CD4-positive, alpha-beta memory T cell (primary cell): ENCODE results near the gene APOL1. TPM values are rescaled to one million over a fixed set of nuclear protein-coding genes. Genes with fewer than 3 reads are reported as not detected.
"Not testable (repeated sequence)": the region's sequence is repeated elsewhere in the genome, so short reads cannot be mapped to it uniquely, and the experiment has no call there.

ENCODE experiments used
- CTCF ChIA-PET: fragments of 350-600 bp; sonication (Branson Sonifier 250); formaldehyde crosslinking; loops from one replicate; lab custom pipeline; 2021; ENCODE audit warnings: inconsistent platforms; ENCODE audit not compliant: partially characterized antibody; lab: Charles Lee
- POLR2A ChIA-PET: fragments of 350-600 bp; sonication (Branson Sonifier 250); formaldehyde crosslinking; loops from one replicate; lab custom pipeline; 2021; ENCODE audit not compliant: partially characterized antibody; lab: Charles Lee
- DNase-seq, 5 donors: peaks; one replicate each; pipeline versions ENCODE4 v3.0.0 to v3.0.0-alpha.2; 2020 to 2022; ENCODE audit warnings: mixed read lengths in 1 of 5
- H3K27ac ChIP-seq: one replicate; pipeline ENCODE4 v1.7.0; 2013; ENCODE audit warnings: low read depth, low read length
- H3K27me3 ChIP-seq: 2 replicates; pipeline ENCODE4 v1.7.0; 2013; ENCODE audit warnings: mild to moderate bottlenecking, low read length, moderate library complexity; ENCODE audit not compliant: insufficient read depth
- H3K36me3 ChIP-seq: 2 replicates; pipeline ENCODE4 v1.7.0; 2013; ENCODE audit warnings: mild to moderate bottlenecking, low read length, moderate library complexity; ENCODE audit not compliant: insufficient read depth
- H3K4me1 ChIP-seq: 2 replicates; pipeline ENCODE4 v1.7.0; 2013; ENCODE audit warnings: mild to moderate bottlenecking, low read length, moderate library complexity; ENCODE audit not compliant: insufficient read depth
- H3K4me3 ChIP-seq, 2 donors: one replicate each; pipeline ENCODE4 v1.7.0; 2013; ENCODE audit warnings: low read length in 2 of 2, mild to moderate bottlenecking in 1 of 2
- H3K9me3 ChIP-seq, 2 donors: one replicate each; pipeline ENCODE4 v1.7.0; 2013; ENCODE audit warnings: low read length in 2 of 2, control low read depth in 1 of 2; ENCODE audit not compliant: control insufficient read depth in 1 of 2
- H3K27ac Mint-ChIP-seq, 7 donors: one replicate each; pipeline ENCODE4 v1.8.0; 2020 to 2021; ENCODE audit warnings: mixed read lengths in 7 of 7, mild to moderate bottlenecking in 6 of 7, inconsistent platforms in 3 of 7, moderate library complexity in 3 of 7
- H3K27me3 Mint-ChIP-seq, 2 donors: one replicate each; pipeline ENCODE4 v1.8.0; 2020 to 2021; ENCODE audit warnings: mixed read lengths in 2 of 2
- H3K36me3 Mint-ChIP-seq, 2 donors: one replicate each; pipeline ENCODE4 v1.8.0; 2020 to 2021; ENCODE audit warnings: mixed read lengths in 2 of 2, inconsistent platforms in 1 of 2, mild to moderate bottlenecking in 1 of 2
- H3K4me1 Mint-ChIP-seq, 4 donors: one replicate each; pipeline ENCODE4 v1.8.0; 2020 to 2021; ENCODE audit warnings: mixed read lengths in 4 of 4, mild to moderate bottlenecking in 1 of 4
- H3K4me3 Mint-ChIP-seq, 8 donors: one replicate each; pipeline ENCODE4 v1.8.0; 2020 to 2021; ENCODE audit warnings: mixed read lengths in 8 of 8, mild to moderate bottlenecking in 7 of 8, moderate library complexity in 6 of 8, inconsistent platforms in 3 of 8
- H3K9me3 Mint-ChIP-seq, 8 donors: one replicate each; pipeline ENCODE4 v1.8.0; 2020 to 2021; ENCODE audit warnings: mixed read lengths in 8 of 8, mild to moderate bottlenecking in 5 of 8, inconsistent platforms in 3 of 8, moderate library complexity in 1 of 8
- intact Hi-C: fragments of 100-400 bp; cut with micrococcal nuclease; formaldehyde crosslinking; loops from one replicate; pipeline ENCODE4 v1.15.1; 2023
- polyA plus RNA-seq, 2 donors: library from polyadenylated mRNA; unstranded; fragments of 300-500 nt; fragmentation: Illumina TruSeq; gene quantifications; one replicate each; pipeline ENCODE4 v1.2.3, GENCODE V29; 2021
- total RNA-seq, 2 experiments: library from RNA; stranded (reverse); gene quantifications; one replicate each; pipeline ENCODE4 v1.2.3, GENCODE V29; 2021

APOL1 gene
- total and polyA plus RNA-seq, 4 experiments from 2014 or later: 6.3 to 31.2 (median 26.2) TPM

DNA sequence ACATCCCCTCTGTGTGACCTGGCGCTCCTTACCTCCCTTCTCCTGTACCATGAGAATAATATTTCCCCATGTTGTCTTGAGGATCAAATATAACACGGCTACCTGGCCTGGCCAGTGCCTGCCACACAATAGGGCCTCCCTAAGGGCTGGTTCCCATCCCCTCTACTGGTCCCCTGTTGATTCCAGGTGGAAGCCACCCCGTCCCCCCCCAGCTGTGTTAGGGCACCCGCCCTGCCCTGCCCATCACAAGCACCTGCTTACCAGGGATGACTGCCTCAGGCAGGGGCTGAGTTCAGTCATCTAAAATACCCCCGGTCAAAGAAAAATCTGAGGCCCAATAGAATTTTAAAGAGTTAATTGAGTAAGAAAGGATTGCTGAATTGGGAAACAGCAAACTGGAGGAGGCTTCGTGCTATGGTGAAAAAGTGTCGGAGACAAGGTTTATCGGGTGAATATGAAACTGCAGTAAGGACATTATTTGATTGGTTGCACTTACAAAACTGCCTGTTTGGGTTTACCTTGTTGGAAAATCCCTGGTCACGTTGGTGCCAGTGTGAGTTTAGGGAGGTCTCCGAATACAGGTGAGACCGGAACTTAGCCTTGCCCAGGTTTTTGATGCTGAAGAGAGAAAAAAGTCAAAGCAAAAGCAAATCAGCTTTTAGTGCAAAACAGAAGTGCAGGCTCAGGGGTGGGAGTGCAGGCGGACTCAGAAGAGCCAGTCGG, 5.2 kb downstream of the APOL1 start:
- no peak overlapping the region for H3K4me3 ChIP-seq

DNA sequence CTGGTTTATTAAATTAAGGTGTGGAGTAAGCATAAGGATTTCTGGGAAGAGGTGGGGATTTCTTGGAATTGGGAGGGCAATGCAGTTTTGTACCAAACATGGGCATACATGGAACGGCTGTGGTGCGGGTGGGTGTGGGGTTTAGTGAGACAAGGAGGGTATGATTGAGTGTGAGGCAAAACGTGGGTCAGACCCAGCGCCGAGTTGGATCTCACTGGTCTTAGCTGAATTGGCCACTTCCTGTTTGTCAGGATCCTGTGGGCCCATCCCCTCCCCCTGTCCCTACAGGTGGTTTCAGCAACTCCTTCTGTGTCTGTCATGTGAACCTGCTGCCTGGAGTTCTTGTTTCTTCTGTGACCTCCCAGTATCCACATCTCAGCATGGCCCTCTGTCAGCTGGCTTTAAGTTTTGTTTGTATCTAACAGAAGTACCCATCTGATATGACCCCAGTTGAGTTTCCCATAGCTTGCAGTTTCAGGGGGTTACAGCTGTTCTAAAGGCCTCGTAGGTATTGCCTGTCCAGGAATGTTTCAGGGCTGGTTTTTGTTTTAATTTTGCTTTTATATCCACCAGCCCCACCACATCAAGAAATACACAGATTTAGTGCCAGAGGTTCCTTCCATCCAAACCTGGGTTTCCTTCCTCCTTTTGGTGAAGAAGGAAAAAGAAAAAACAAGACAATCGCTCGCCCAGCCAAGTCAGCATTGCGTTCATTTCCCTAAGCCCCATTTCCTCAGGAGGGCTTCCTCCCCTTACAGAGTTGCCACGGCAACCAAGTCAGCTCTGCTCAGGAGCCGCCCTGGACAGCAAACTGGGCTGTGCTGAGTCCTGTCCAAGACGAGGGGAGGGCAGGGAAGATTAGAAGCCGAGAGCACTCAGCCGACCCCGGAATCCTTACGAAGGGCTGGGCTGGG, 6.0 kb downstream of the APOL1 start:
- Mint-ChIP-seq H3K36me3 (peaks cover 47 to 76% of the 10 kb centered on the region in 2 donors), H3K27me3 (no peaks in the 10 kb centered on the region), H3K4me1 (peaks cover 32 to 56% (median 41%) of the 10 kb centered on the region in 4 donors), H3K27ac (peak overlapping the region; percentile 83 to 96 (median 89)), H3K9me3 (peaks cover 0 to 3% (median 0%) of the 10 kb centered on the region in 8 donors), H3K4me3 (peak overlapping the region in 7 of 8 donors; percentile 50 to 81 (median 77))
- ChIA-PET CTCF (interaction anchor here (0.8 to 4.3 kb wide), 5 partner anchors 19 to 227 kb away, joined by 3 to 17 read pairs (median 6); partner anchors contain the start of gene APOL2), POLR2A (interaction anchor here (0.9 to 2.1 kb wide), 5 partner anchors 20 to 73 kb away, joined by 3 to 11 read pairs (median 4); partner anchors contain the start of gene APOL2)
- Histone ChIP-seq H3K36me3 (peaks cover 15% of the 10 kb centered on the region), H3K27ac (peak overlapping the region; percentile 33), H3K27me3 (no peaks in the 10 kb centered on the region), H3K4me3 (no peak overlapping the region), H3K4me1 (peaks cover 42% of the 10 kb centered on the region), H3K9me3 (no peaks in the 10 kb centered on the region)
- intact Hi-C loops: no loop called here
- no peak for DNase-seq

More for the DNA sequence above, 5.2 kb downstream of the APOL1 start:
- Mint-ChIP-seq H3K4me3 (peak overlapping the region; percentile 50 to 81 (median 74)), H3K4me1 (peaks cover 33 to 65% (median 49%) of the 10 kb centered on the region in 4 donors), H3K9me3 (peaks cover 0 to 3% (median 0%) of the 10 kb centered on the region in 8 donors), H3K36me3 (peaks cover 47 to 73% of the 10 kb centered on the region in 2 donors), H3K27ac (peak overlapping the region; percentile 83 to 96 (median 89)), H3K27me3 (no peaks in the 10 kb centered on the region)
- POLR2A ChIA-PET: interaction anchor here (0.9 to 2.1 kb wide), 4 partner anchors 19 to 74 kb away, joined by 3 to 11 read pairs (median 4); partner anchors contain the start of gene APOL2
- peaks cover 15% of the 10 kb centered on the region for H3K36me3 ChIP-seq
- DNase-seq: peak in 1 of 5 donors; percentile 53
- CTCF ChIA-PET: interaction anchor here (0.8 to 4.3 kb wide), 5 partner anchors 18 to 228 kb away, joined by 3 to 17 read pairs (median 6); partner anchors contain the start of gene APOL2
- no peaks in the 10 kb centered on the region for H3K27me3 ChIP-seq
- no peaks in the 10 kb centered on the region for H3K9me3 ChIP-seq
- peak overlapping the region; percentile 33 for H3K27ac ChIP-seq
- H3K4me1 ChIP-seq: peaks cover 49% of the 10 kb centered on the region
- intact Hi-C loops: no loop called here

DNA sequence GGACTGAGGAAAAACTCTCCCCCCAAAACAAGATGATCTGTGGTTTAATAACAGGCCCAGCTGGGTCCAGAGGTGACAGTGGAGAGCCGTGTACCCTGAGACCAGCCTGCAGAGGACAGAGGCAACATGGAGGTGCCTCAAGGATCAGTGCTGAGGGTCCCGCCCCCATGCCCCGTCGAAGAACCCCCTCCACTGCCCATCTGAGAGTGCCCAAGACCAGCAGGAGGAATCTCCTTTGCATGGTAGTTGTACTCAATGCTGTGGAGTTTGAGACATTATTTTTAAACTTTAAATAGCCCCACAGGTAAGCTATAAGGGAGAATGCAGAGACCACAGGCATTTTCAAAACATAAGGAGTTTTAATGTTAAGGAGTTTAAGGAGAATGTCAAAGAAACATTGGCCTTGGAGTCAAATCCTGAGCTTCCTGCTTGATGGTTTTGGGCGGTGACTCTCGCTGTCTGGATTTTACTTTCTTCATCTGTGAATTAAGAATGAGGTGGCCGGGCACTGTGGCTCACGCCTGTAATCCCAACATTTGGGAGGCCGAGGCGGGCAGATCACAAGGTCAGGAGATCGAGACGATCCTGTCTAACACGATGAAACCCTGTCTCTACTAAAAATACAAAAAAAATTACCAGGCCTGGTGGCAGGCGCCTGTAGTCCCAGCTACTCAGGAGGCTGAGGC, 6.8 kb downstream of the APOL1 start:
- POLR2A ChIA-PET: interaction anchor here (1.0 to 2.1 kb wide), 4 partner anchors 21 to 72 kb away, joined by 3 to 11 read pairs (median 5); partner anchors contain the start of gene APOL2
- Histone ChIP-seq H3K4me1 (peaks cover 34% of the 10 kb centered on the region), H3K36me3 (peaks cover 15% of the 10 kb centered on the region), H3K4me3 (no peak overlapping the region), H3K27ac (no peak overlapping the region), H3K27me3 (no peaks in the 10 kb centered on the region), H3K9me3 (no peaks in the 10 kb centered on the region)
- peaks cover 28 to 48% (median 36%) of the 10 kb centered on the region in 4 donors for H3K4me1 Mint-ChIP-seq
- CTCF ChIA-PET: interaction anchor here (1.3 to 4.3 kb wide), 3 partner anchors 18 to 32 kb away, joined by 3 to 17 read pairs (median 7); partner anchors contain the start of gene APOL2
- no peak overlapping the region for H3K4me3 Mint-ChIP-seq
- peaks cover 0 to 3% (median 0%) of the 10 kb centered on the region in 8 donors for H3K9me3 Mint-ChIP-seq
- peaks cover 50 to 76% of the 10 kb centered on the region in 2 donors for H3K36me3 Mint-ChIP-seq
- no peak for DNase-seq
- intact Hi-C loops: no loop called here
- no peaks in the 10 kb centered on the region for H3K27me3 Mint-ChIP-seq
- peak overlapping the region in 5 of 7 donors; percentile 72 to 96 (median 89) for H3K27ac Mint-ChIP-seq

DNA sequence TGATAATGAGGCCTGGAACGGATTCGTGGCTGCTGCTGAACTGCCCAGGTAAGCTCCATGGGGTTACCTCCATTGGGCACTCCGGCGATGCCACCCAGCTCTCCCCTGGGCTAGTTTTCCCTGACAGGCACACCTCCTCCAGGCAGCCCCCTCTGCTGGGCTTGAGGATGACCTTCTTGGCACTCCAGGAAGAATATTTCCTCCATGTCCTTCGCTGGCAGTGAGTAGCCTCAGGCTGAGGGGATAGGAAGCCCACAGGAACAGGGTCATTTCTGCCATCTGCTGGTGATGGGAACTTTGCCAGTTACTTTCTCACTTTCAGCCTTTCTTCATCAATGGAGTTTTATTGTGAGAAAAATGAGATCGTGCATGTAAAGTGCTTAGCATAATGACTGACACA, 8.7 kb downstream of the APOL1 start:
- DNase-seq, H3K9me3 ChIP-seq, H3K27ac ChIP-seq, H3K4me3 Mint-ChIP-seq, H3K27me3 Mint-ChIP-seq, H3K4me3 ChIP-seq, H3K27me3 ChIP-seq, H3K9me3 Mint-ChIP-seq, intact Hi-C loops, POLR2A ChIA-PET: not testable (repeated sequence)
- peak overlapping the region in 2 of 7 donors; percentile 18 to 46 for H3K27ac Mint-ChIP-seq
- peaks cover 21% of the 10 kb centered on the region for H3K4me1 ChIP-seq
- H3K36me3 Mint-ChIP-seq: peaks cover 56 to 82% of the 10 kb centered on the region in 2 donors
- peaks cover 18 to 29% (median 23%) of the 10 kb centered on the region in 4 donors for H3K4me1 Mint-ChIP-seq
- CTCF ChIA-PET: interaction anchor here (1.7 to 4.3 kb wide), 2 partner anchors 16 to 22 kb away, joined by 5 to 17 read pairs; partner anchors contain the start of gene APOL2
- H3K36me3 ChIP-seq: peaks cover 26% of the 10 kb centered on the region

DNA sequence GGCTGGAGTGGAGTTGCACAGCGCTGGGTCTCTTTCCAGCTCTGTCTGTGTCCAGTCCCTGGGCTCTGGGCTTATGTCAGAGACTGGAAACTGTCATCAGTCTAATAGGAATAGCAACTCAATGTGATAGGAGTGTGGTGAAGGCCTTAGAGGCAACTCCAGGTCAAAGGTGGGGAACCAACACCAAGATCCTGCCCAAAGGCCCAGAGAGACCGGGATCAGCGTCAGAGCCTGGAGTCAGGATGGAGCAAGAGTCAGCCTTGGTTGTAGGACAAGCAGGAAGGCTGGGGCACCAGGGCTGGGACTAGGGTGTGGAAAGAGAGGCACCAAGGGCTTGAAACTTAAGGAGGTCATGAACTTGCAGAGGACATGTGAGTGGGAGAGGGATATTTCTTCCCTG, 9.4 kb downstream of the APOL1 start:
- H3K9me3 ChIP-seq, DNase-seq, H3K27me3 Mint-ChIP-seq, H3K27ac ChIP-seq, POLR2A ChIA-PET, H3K9me3 Mint-ChIP-seq, H3K4me3 Mint-ChIP-seq, intact Hi-C loops, H3K27me3 ChIP-seq, H3K4me3 ChIP-seq: not testable (repeated sequence)
- H3K36me3 ChIP-seq: peaks cover 25% of the 10 kb centered on the region
- peaks cover 21% of the 10 kb centered on the region for H3K4me1 ChIP-seq
- CTCF ChIA-PET: interaction anchor here (1.7 to 4.3 kb wide), 2 partner anchors 16 to 23 kb away, joined by 5 to 17 read pairs; partner anchors contain the start of gene APOL2
- Mint-ChIP-seq H3K27ac (peak overlapping the region in 3 of 7 donors; percentile 13 to 75 (median 42)), H3K36me3 (peaks cover 58 to 80% of the 10 kb centered on the region in 2 donors), H3K4me1 (peaks cover 17 to 29% (median 20%) of the 10 kb centered on the region in 4 donors)

- H3K27ac Mint-ChIP-seq, intact Hi-C loops, H3K27ac ChIP-seq, POLR2A ChIA-PET, H3K27me3 Mint-ChIP-seq, H3K9me3 ChIP-seq, CTCF ChIA-PET, H3K27me3 ChIP-seq, H3K4me3 ChIP-seq, DNase-seq, H3K9me3 Mint-ChIP-seq, H3K4me3 Mint-ChIP-seq: not testable (repeated sequence)
- H3K36me3 ChIP-seq: peaks cover 19% of the 10 kb centered on the region
- Mint-ChIP-seq H3K4me1 (peaks cover 11 to 22% (median 14%) of the 10 kb centered on the region in 4 donors), H3K36me3 (peaks cover 56 to 80% of the 10 kb centered on the region in 2 donors)
- H3K4me1 ChIP-seq: peaks cover 15% of the 10 kb centered on the region
Observed at GRCh38 chr22:36263216-36263673, 10.3 kb downstream of the APOL1 start.
